T follicular helper cell (primary cell): ENCODE data around the gene EIF4B.

ENCODE experiments used
- DNase-seq: peaks from one replicate; pipeline ENCODE4 v3.0.0-alpha.2; 2020; ENCODE audit warnings: low read depth

EIF4B gene

GRCh38 chr12:53058674-53059433 is 52.6 kb downstream of the EIF4B start:
- no peak for DNase-seq

GRCh38 chr12:53059434-53060063 is 53.3 kb downstream of the EIF4B start:
- DNase-seq, result no peak

GRCh38 chr12:53060064-53060720 is 53.9 kb downstream of the EIF4B start:
- DNase-seq, result no peak

- DNase-seq, result no peak
Measured at GRCh38 chr12:53060721-53061276, 54.5 kb downstream of the EIF4B start.

- no peak for DNase-seq
Measured at GRCh38 chr12:53061404-53062010, 55.3 kb downstream of the EIF4B start.

- no peak for DNase-seq
Measured at GRCh38 chr12:53062011-53062961, 56.0 kb downstream of the EIF4B start.

- DNase-seq, result no peak
Measured at GRCh38 chr12:53062977-53063707, 56.9 kb downstream of the EIF4B start.

- no peak for DNase-seq
Measured at GRCh38 chr12:53063708-53064612, 57.7 kb downstream of the EIF4B start.

- no peak for DNase-seq
Measured at GRCh38 chr12:53064613-53065436, 58.6 kb downstream of the EIF4B start.

GRCh38 chr12:53065470-53065869 is 59.2 kb downstream of the EIF4B start:
- no peak for DNase-seq

GRCh38 chr12:53065975-53066931 is 60.0 kb downstream of the EIF4B start:
- DNase-seq, result peak; percentile 49

GRCh38 chr12:53067074-53067992 is 61.1 kb downstream of the EIF4B start:
- DNase-seq, result no peak

- no peak for DNase-seq
Measured at GRCh38 chr12:53067993-53068770, 61.9 kb downstream of the EIF4B start.

- no peak for DNase-seq
Measured at GRCh38 chr12:53068811-53069585, 62.7 kb downstream of the EIF4B start.
